SH-SY5Y (cell line): ENCODE data around the gene RNF144B.

ENCODE experiments used
- GATA2 ChIP-seq: IDR thresholded peaks from 2 replicates; pipeline ENCODE4 v1.6.1; 2011; ENCODE audit warnings: mild to moderate bottlenecking, low read depth, low read length
- GATA3 ChIP-seq: IDR thresholded peaks from 2 replicates; pipeline ENCODE4 v1.6.1; 2011; ENCODE audit warnings: low read depth, mild to moderate bottlenecking, low read length, moderate library complexity

- TF ChIP-seq GATA2 = no peak
- TF ChIP-seq GATA3 = no peak
Observed at GRCh38 chr6:18491308-18492045, 104.3 kb downstream of the RNF144B start.
